Neural cell (in vitro differentiated cells): ENCODE measurements around the gene MAST2. TPM values are rescaled to one million over a fixed set of nuclear protein-coding genes. Genes with fewer than 3 reads are reported as not detected.

Source experiments
- H2AFZ ChIP-seq: fragments of 200-600, 300-800 bp; sonication (generic), shearing (Covaris generic); 2 replicates; pipeline ENCODE4 v1.6.0; 2014; ENCODE audit warnings: low read depth, mild to moderate bottlenecking, antibody characterized with exemption, low read length, moderate library complexity
- H3F3A ChIP-seq: fragments of 200-600 bp; shearing (Covaris generic); 2 replicates; pipeline ENCODE4 v1.6.1; 2016; ENCODE audit warnings: mild to moderate bottlenecking, moderate library complexity, mixed read lengths, antibody characterized with exemption, low read length; ENCODE audit not compliant: insufficient read depth, poor library complexity, severe bottlenecking
- H3K27ac ChIP-seq: fragments of 200-600, 300-800 bp; sonication (generic), shearing (Covaris generic); 2 replicates; pipeline ENCODE4 v1.5.1; 2014; ENCODE audit warnings: mild to moderate bottlenecking, low read length, moderate library complexity
- H3K27me3 ChIP-seq: fragments of 300-800, 200-600 bp; sonication (generic), shearing (Covaris generic); 2 replicates; pipeline ENCODE4 v1.6.0; 2014; ENCODE audit warnings: mild to moderate bottlenecking, low read depth, low read length, moderate library complexity; ENCODE audit not compliant: insufficient read depth
- H3K36me3 ChIP-seq: fragments of 300-800, 200-600 bp; sonication (generic), shearing (Covaris generic); 2 replicates; pipeline ENCODE4 v1.5.1; 2014; ENCODE audit warnings: mild to moderate bottlenecking, antibody characterized with exemption, low read length, moderate library complexity; ENCODE audit not compliant: insufficient read depth
- H3K4me2 ChIP-seq: fragments of 300-800, 200-600 bp; sonication (generic), shearing (Covaris generic); 2 replicates; pipeline ENCODE4 v1.6.0; 2014; ENCODE audit warnings: mild to moderate bottlenecking, low read length
- H3K4me3 ChIP-seq: fragments of 300-800, 200-600 bp; sonication (generic), shearing (Covaris generic); 2 replicates; pipeline ENCODE4 v1.5.1; 2014; ENCODE audit warnings: mild to moderate bottlenecking, low read length, moderate library complexity
- H3K79me2 ChIP-seq: fragments of 200-600 bp; shearing (Covaris generic); replicated peaks from 2 replicates; pipeline ENCODE4 v1.6.0; 2014; ENCODE audit warnings: mild to moderate bottlenecking, low read length, moderate library complexity; ENCODE audit not compliant: insufficient read depth
- H3K9ac ChIP-seq: fragments of 300-800, 200-600 bp; sonication (generic), shearing (Covaris generic); 2 replicates; pipeline ENCODE4 v1.6.1; 2016; ENCODE audit warnings: mild to moderate bottlenecking, low read length, mixed read lengths
- H3K9me2 ChIP-seq: fragments of 200-600 bp; shearing (Covaris generic); 2 replicates; pipeline ENCODE4 v1.6.1; 2016; ENCODE audit warnings: mild to moderate bottlenecking, low read length, mixed read lengths; ENCODE audit not compliant: insufficient read depth
- H3K9me3 ChIP-seq: fragments of 200-600, 300-800 bp; sonication (generic), shearing (Covaris generic); 2 replicates; pipeline ENCODE4 v1.6.1; 2016; ENCODE audit warnings: mild to moderate bottlenecking, mixed run types, low read length, moderate library complexity, mixed read lengths
- H4K20me1 ChIP-seq: fragments of 200-600 bp; shearing (Covaris generic); 2 replicates; pipeline ENCODE4 v1.6.1; 2016; ENCODE audit warnings: mild to moderate bottlenecking, mixed run types; ENCODE audit not compliant: insufficient read depth
- EP300 ChIP-seq: fragments of 450-650 bp; conservative IDR thresholded peaks from 2 replicates; pipeline ENCODE4 v1.6.1; 2014; ENCODE audit warnings: antibody characterized with exemption, mild to moderate bottlenecking, moderate library complexity; ENCODE audit not compliant: poor library complexity, severe bottlenecking
- EZH2 ChIP-seq: fragments of 200-600, 300-800 bp; shearing (Covaris generic), sonication (generic); IDR thresholded peaks from 2 replicates; pipeline ENCODE4 v1.6.1; 2014; ENCODE audit warnings: antibody characterized with exemption, low read length, borderline replicate concordance, mild to moderate bottlenecking; ENCODE audit not compliant: insufficient read depth, poor library complexity, severe bottlenecking
- MXI1 ChIP-seq: fragments of 450-650 bp; conservative IDR thresholded peaks from 2 replicates; pipeline ENCODE4 v1.6.1; 2014; ENCODE audit warnings: antibody characterized with exemption, mild to moderate bottlenecking; ENCODE audit not compliant: poor library complexity, severe bottlenecking
- POLR2AphosphoS5 ChIP-seq: IDR thresholded peaks from 2 replicates; pipeline ENCODE4 v1.6.1; 2012
- RAD21 ChIP-seq: fragments of 450-650 bp; conservative IDR thresholded peaks from 2 replicates; pipeline ENCODE4 v1.6.1; 2014; ENCODE audit warnings: antibody characterized with exemption, mild to moderate bottlenecking, moderate library complexity
- SMC3 ChIP-seq: fragments of 450-650 bp; conservative IDR thresholded peaks from 2 replicates; pipeline ENCODE4 v1.6.1; 2014; ENCODE audit warnings: antibody characterized with exemption, mild to moderate bottlenecking, moderate library complexity; ENCODE audit not compliant: poor library complexity
- TAF1 ChIP-seq: IDR thresholded peaks from 2 replicates; pipeline ENCODE4 v1.6.1; 2012; ENCODE audit warnings: low read depth
- polyA plus RNA-seq: library from polyadenylated mRNA; depleted of rRNA; stranded (reverse); fragments of >200 nt; gene quantifications from 2 replicates; pipeline ENCODE4 v1.2.3, GENCODE V29; 2014
- TF ChIP-seq, protein P1 (sequence below): fragments of 450-650 bp; IDR thresholded peaks from 2 replicates; pipeline ENCODE4 v1.5.1; 2014; ENCODE audit warnings: antibody characterized with exemption, mild to moderate bottlenecking, moderate library complexity; ENCODE audit not compliant: poor library complexity, severe bottlenecking
- TF ChIP-seq, protein P2 (sequence below): IDR thresholded peaks from 2 replicates; pipeline ENCODE4 v1.6.1; 2012; ENCODE audit warnings: borderline replicate concordance

The MAST2 gene
- polyA plus RNA-seq, 1 donor from 2014 or later = 22.2 TPM

DNA sequence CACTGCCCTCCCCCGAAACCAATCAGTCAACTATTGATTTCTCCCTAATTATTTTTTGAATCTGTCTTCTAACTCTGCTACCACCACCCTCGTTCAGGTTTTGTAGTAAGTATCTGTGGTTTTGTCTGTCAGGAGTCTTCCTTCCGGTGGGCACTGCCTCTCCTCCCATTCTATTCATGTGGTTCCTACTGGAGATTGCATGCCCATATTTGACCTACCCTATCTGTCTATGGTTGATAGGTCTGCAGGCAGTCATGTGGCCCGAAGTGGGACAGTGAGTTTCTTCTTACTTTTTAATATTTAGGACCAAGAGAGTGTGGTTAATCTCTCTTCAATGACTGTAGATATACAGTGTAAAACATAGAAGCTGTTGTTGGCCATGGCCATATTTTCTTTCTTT lies 17.8 kb upstream of the MAST2 start:
- Histone ChIP-seq H3K9me3 (no peaks in the 10 kb centered on the region), H3K9me2 (no peaks in the 10 kb centered on the region), H3K79me2 (no peaks in the 10 kb centered on the region), H3K9ac (no peak overlapping the region), H3K36me3 (no peaks in the 10 kb centered on the region), H3K4me2 (no peak overlapping the region), H2AFZ (no peak overlapping the region), H3K27ac (no peak overlapping the region), H3K4me3 (no peak overlapping the region), H3K27me3 (no peaks in the 10 kb centered on the region), H3F3A (no peaks in the 10 kb centered on the region), H4K20me1 (no peaks in the 10 kb centered on the region)
- TF ChIP-seq RAD21 (no peak), SMC3 (no peak), TAF1 (no peak), POLR2AphosphoS5 (no peak), MXI1 (no peak), EP300 (no peak), EZH2 (no peak)
- TF ChIP-seq, protein P1, sequence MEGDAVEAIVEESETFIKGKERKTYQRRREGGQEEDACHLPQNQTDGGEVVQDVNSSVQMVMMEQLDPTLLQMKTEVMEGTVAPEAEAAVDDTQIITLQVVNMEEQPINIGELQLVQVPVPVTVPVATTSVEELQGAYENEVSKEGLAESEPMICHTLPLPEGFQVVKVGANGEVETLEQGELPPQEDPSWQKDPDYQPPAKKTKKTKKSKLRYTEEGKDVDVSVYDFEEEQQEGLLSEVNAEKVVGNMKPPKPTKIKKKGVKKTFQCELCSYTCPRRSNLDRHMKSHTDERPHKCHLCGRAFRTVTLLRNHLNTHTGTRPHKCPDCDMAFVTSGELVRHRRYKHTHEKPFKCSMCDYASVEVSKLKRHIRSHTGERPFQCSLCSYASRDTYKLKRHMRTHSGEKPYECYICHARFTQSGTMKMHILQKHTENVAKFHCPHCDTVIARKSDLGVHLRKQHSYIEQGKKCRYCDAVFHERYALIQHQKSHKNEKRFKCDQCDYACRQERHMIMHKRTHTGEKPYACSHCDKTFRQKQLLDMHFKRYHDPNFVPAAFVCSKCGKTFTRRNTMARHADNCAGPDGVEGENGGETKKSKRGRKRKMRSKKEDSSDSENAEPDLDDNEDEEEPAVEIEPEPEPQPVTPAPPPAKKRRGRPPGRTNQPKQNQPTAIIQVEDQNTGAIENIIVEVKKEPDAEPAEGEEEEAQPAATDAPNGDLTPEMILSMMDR = no peak
- TF ChIP-seq, protein P2, sequence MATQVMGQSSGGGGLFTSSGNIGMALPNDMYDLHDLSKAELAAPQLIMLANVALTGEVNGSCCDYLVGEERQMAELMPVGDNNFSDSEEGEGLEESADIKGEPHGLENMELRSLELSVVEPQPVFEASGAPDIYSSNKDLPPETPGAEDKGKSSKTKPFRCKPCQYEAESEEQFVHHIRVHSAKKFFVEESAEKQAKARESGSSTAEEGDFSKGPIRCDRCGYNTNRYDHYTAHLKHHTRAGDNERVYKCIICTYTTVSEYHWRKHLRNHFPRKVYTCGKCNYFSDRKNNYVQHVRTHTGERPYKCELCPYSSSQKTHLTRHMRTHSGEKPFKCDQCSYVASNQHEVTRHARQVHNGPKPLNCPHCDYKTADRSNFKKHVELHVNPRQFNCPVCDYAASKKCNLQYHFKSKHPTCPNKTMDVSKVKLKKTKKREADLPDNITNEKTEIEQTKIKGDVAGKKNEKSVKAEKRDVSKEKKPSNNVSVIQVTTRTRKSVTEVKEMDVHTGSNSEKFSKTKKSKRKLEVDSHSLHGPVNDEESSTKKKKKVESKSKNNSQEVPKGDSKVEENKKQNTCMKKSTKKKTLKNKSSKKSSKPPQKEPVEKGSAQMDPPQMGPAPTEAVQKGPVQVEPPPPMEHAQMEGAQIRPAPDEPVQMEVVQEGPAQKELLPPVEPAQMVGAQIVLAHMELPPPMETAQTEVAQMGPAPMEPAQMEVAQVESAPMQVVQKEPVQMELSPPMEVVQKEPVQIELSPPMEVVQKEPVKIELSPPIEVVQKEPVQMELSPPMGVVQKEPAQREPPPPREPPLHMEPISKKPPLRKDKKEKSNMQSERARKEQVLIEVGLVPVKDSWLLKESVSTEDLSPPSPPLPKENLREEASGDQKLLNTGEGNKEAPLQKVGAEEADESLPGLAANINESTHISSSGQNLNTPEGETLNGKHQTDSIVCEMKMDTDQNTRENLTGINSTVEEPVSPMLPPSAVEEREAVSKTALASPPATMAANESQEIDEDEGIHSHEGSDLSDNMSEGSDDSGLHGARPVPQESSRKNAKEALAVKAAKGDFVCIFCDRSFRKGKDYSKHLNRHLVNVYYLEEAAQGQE = no peak

DNA sequence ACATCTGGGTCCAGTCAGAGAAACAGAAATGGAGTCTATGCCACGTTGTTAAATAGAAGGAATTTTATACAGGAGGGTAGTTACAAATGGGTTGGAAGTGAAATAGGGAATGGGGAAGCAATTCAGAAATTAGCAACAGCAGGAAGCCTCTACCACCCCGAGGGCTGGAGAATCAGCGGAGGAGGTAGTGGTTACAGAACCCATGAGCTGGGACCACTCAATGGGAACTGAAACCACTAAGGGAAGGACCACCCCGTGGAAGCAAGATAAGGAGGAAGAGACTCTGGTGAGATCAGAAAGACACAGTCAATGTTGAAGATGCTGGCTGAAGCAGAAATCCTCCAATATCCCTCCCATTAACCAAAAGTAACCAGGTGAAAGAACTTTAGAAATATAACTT lies 15.5 kb upstream of the MAST2 start:
- H3K4me3 ChIP-seq = no peak overlapping the region
- no peak overlapping the region for H3K4me2 ChIP-seq
- H3K27ac ChIP-seq = no peak overlapping the region
- H3F3A ChIP-seq = no peaks in the 10 kb centered on the region
- no peaks in the 10 kb centered on the region for H4K20me1 ChIP-seq
- no peak for TF ChIP-seq EZH2
- no peak for TF ChIP-seq MXI1
- no peak for TF ChIP-seq POLR2AphosphoS5
- no peaks in the 10 kb centered on the region for H3K36me3 ChIP-seq
- H3K9ac ChIP-seq = no peak overlapping the region
- no peaks in the 10 kb centered on the region for H3K9me2 ChIP-seq
- H3K9me3 ChIP-seq = no peaks in the 10 kb centered on the region
- no peaks in the 10 kb centered on the region for H3K79me2 ChIP-seq
- no peaks in the 10 kb centered on the region for H3K27me3 ChIP-seq
- no peak overlapping the region for H2AFZ ChIP-seq

DNA sequence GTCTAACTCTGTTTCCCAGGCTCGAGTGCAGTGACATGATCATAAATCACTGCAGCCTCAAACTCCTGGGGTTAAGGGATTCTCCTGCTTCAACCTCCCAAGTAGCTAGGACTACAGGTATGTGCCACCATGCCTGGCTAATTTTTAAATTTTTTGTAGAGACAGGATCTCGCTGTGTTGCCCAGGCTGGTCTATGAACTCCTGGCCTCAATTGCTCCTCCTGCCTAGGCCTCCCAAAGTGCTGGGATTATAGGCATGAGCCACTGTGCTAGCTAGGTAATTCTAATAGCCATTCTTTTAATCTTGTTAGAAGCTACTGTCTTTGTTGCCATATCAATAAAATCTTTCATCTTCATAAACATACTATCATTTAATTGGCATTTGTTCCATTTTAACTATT lies 13.8 kb upstream of the MAST2 start:
- Histone ChIP-seq H3K27ac (no peak overlapping the region), H3K9me2 (no peaks in the 10 kb centered on the region), H3K4me3 (no peak overlapping the region), H3F3A (no peaks in the 10 kb centered on the region), H3K4me2 (no peak overlapping the region), H4K20me1 (no peaks in the 10 kb centered on the region), H3K27me3 (no peaks in the 10 kb centered on the region), H3K9ac (no peak overlapping the region), H3K79me2 (no peaks in the 10 kb centered on the region), H3K9me3 (no peaks in the 10 kb centered on the region), H3K36me3 (no peaks in the 10 kb centered on the region), H2AFZ (no peak overlapping the region)
- TF ChIP-seq SMC3 = no peak
- TF ChIP-seq, protein P1 = no peak
- TF ChIP-seq, protein P2 = no peak
- TF ChIP-seq EZH2 = no peak
- no peak for TF ChIP-seq TAF1
- TF ChIP-seq EP300 = no peak
- no peak for TF ChIP-seq MXI1
- no peak for TF ChIP-seq RAD21
- TF ChIP-seq POLR2AphosphoS5 = no peak
